ENCODE data around the gene ANKRD22.

ANKRD22 gene

DNA sequence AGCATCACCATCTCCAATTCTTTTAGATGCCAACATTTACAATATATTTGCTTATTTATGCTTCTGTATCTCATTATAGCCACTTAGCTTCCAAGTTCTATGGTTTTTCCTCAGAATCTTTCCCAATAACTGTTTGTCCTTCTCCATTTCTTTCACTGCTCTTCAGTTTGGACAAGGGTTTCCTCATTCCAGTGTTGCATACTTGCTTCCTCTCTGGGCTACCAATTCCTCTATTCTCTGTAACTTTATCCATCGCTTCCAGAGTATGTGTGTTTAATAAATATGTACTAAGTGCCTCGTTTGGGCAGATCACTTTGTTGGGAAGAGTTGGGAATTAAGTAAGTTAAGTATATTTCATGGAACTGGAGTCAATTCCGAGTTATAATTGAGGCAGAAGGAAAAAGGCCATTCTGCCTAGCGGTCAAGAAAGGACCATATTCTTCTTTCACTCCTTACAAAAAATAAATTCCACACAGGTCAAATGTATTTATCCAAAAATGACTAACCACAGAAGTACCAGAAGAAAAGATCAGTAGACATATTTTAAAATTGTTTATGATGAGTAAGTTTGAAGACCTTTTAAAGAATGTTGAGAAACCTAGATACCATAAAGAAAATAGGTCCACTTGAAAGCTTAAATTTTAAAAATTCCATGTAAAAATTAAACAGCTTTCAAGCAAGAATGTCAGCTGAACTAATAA is 39.2 kb upstream of the ANKRD22 start:
- H3K9ac ChIP-seq = no peak overlapping the region
- H3K4me3 ChIP-seq (IDR thresholded peaks at IDR 0.05; ENCODE audit: insufficient read depth, low read depth, low read length) = no peak overlapping the region
- no peaks in the 10 kb centered on the region for H3K79me2 ChIP-seq (ENCODE audit: insufficient read depth, low read depth)
- H3K27ac ChIP-seq = no peak overlapping the region
- H3K4me1 ChIP-seq (ENCODE audit: low read depth, poor library complexity, severe bottlenecking) = no peaks in the 10 kb centered on the region
- no peaks in the 10 kb centered on the region for H4K20me1 ChIP-seq (ENCODE audit: insufficient read depth)
- H3K27me3 ChIP-seq (ENCODE audit: insufficient read depth, low read depth) = no peaks in the 10 kb centered on the region
- no peaks in the 10 kb centered on the region for H3K36me3 ChIP-seq (ENCODE audit: insufficient read depth)
- H3K4me2 ChIP-seq = no peak overlapping the region
- TF ChIP-seq, protein P1, sequence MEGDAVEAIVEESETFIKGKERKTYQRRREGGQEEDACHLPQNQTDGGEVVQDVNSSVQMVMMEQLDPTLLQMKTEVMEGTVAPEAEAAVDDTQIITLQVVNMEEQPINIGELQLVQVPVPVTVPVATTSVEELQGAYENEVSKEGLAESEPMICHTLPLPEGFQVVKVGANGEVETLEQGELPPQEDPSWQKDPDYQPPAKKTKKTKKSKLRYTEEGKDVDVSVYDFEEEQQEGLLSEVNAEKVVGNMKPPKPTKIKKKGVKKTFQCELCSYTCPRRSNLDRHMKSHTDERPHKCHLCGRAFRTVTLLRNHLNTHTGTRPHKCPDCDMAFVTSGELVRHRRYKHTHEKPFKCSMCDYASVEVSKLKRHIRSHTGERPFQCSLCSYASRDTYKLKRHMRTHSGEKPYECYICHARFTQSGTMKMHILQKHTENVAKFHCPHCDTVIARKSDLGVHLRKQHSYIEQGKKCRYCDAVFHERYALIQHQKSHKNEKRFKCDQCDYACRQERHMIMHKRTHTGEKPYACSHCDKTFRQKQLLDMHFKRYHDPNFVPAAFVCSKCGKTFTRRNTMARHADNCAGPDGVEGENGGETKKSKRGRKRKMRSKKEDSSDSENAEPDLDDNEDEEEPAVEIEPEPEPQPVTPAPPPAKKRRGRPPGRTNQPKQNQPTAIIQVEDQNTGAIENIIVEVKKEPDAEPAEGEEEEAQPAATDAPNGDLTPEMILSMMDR (conservative IDR thresholded peaks at IDR 0.05; ENCODE audit: low read depth, low read length) = no peak
- H2AFZ ChIP-seq (ENCODE audit: low read depth) = no peak overlapping the region

DNA sequence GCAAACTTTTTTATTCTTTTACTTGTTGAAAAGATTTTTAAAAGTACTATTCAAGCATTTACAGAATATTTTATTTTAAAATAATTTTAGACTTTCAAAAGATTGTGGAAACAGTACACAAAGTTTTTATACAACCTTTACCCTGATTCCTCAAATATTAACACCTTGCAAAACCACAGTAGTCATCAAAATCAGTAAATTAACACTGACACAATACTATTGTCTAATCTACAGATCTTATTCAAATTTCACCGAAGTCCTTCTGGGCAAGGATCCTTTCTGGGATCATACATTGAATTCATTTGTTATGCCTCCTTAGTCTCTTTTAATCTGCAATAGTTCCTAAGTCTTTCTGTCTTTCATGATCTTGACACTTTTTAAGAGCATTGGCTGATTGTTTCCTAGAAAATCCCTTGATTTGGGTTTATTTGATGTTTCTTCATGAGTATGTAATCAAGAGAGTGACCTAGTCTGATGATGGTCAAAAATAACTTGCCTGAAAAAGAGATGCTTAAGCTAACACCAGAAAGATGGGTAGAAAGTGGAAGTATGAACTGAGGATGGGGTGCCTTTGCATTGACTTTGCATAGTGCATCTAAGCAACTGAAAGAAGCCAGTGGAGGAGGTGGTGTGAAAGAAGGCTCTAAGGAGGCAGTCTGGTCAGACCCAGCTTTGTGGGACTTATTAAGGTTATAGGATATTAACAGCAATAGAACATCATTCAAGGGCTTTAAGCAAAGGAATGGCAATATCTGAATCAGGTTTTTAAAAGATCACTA is 38.1 kb upstream of the ANKRD22 start:
- Histone ChIP-seq H3K9ac (no peak overlapping the region), H3K79me2 (ENCODE audit: insufficient read depth, low read depth) (no peaks in the 10 kb centered on the region), H3K27ac (no peak overlapping the region), H3K36me3 (ENCODE audit: insufficient read depth) (no peaks in the 10 kb centered on the region), H3K4me2 (no peak overlapping the region), H3K4me1 (ENCODE audit: low read depth, poor library complexity, severe bottlenecking) (no peaks in the 10 kb centered on the region), H4K20me1 (ENCODE audit: insufficient read depth) (no peaks in the 10 kb centered on the region), H3K4me3 (IDR thresholded peaks at IDR 0.05; ENCODE audit: insufficient read depth, low read depth, low read length) (no peak overlapping the region), H3K27me3 (ENCODE audit: insufficient read depth, low read depth) (no peaks in the 10 kb centered on the region), H2AFZ (ENCODE audit: low read depth) (no peak overlapping the region)
- TF ChIP-seq, protein P1 (conservative IDR thresholded peaks at IDR 0.05; ENCODE audit: low read depth, low read length) = no peak

DNA sequence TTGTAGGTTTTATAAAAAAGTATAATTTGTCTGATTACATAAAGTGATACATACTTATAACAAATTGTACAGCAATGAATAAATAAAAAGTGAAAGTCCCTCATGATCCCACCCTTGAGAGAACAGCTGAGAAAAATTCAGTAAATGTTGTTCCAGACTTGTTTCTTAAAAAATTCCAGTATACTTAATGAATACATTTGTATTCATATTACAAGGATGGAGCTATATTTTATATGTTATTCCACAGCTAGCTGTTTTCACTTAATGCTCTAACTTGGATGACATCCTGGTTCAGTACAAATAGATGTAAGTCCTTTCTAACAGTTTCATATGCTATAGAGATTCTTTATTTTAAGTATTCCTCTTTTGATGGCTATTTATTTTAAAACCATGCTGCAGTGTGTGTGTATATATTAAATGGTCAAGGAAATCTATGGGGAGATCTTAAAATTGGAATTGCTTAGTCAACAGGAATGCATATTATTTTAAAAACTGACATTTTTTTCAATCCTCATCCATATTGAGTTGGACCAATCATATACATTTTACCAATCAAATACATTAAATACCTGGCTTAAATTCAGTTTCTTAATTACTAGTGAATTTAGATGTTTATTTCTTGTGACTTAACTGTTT is 37.3 kb upstream of the ANKRD22 start:
- Histone ChIP-seq H3K79me2 (ENCODE audit: insufficient read depth, low read depth) (no peaks in the 10 kb centered on the region), H3K9ac (no peak overlapping the region), H3K4me1 (ENCODE audit: low read depth, poor library complexity, severe bottlenecking) (no peaks in the 10 kb centered on the region), H3K27ac (no peak overlapping the region), H3K4me3 (IDR thresholded peaks at IDR 0.05; ENCODE audit: insufficient read depth, low read depth, low read length) (no peak overlapping the region), H3K27me3 (ENCODE audit: insufficient read depth, low read depth) (no peaks in the 10 kb centered on the region), H4K20me1 (ENCODE audit: insufficient read depth) (no peaks in the 10 kb centered on the region), H2AFZ (ENCODE audit: low read depth) (no peak overlapping the region), H3K4me2 (no peak overlapping the region), H3K36me3 (ENCODE audit: insufficient read depth) (no peaks in the 10 kb centered on the region)
- TF ChIP-seq, protein P1 (conservative IDR thresholded peaks at IDR 0.05; ENCODE audit: low read depth, low read length) = no peak

DNA sequence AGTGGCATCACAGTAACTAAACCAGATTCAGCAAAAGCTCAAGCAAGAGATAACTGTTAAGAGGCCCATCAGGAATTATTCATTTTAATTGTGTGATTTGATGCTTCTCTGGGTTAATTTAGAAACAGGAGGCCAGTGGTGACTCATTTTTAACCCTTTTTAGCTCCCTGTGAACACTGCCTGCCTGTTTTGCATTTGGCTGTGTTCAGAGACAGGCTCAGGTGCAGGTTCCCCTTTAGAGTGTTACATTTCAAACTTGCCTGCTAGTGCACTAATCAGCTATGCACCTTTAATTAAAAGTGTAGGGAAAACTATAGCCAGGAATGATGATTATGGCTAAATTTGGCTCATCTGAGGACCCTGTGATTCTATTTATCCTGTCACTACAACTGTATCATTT is 34.9 kb upstream of the ANKRD22 start:
- no peaks in the 10 kb centered on the region for H3K36me3 ChIP-seq (ENCODE audit: insufficient read depth)
- H3K27me3 ChIP-seq (ENCODE audit: insufficient read depth, low read depth) = no peaks in the 10 kb centered on the region
- H4K20me1 ChIP-seq (ENCODE audit: insufficient read depth) = no peaks in the 10 kb centered on the region
- peaks cover 17% of the 10 kb centered on the region for H3K4me1 ChIP-seq (ENCODE audit: low read depth, poor library complexity, severe bottlenecking)
- H3K4me3 ChIP-seq (IDR thresholded peaks at IDR 0.05; ENCODE audit: insufficient read depth, low read depth, low read length) = no peak overlapping the region
- no peak overlapping the region for H3K27ac ChIP-seq
- TF ChIP-seq, protein P1 (conservative IDR thresholded peaks at IDR 0.05; ENCODE audit: low read depth, low read length) = no peak
- no peak overlapping the region for H2AFZ ChIP-seq (ENCODE audit: low read depth)
- peaks cover 17% of the 10 kb centered on the region for H3K79me2 ChIP-seq (ENCODE audit: insufficient read depth, low read depth)
- no peak overlapping the region for H3K4me2 ChIP-seq
- no peak overlapping the region for H3K9ac ChIP-seq
